ENCODE data around the gene RAB11FIP3. TPM values are rescaled to one million over a fixed set of nuclear protein-coding genes. Genes with fewer than 3 reads are reported as not detected.

Gene RAB11FIP3
- total RNA-seq, 1 experiment from 2014 or later: 37.1 TPM

GRCh38 chr16:515939-516226 lies 90.4 kb downstream of the RAB11FIP3 start:
- WGBS (ENCODE audit: extremely low coverage, insufficient read length, low lambda C conversion rate): no CpG with 5 or more reads among the region's 11 CpGs
- no peak for DNase-seq

More at GRCh38 chr16:515939-516226, 90.4 kb downstream of the RAB11FIP3 start:
- no peak overlapping the region for H2BK5ac ChIP-seq (ENCODE audit: insufficient read length, low read length)
- H3K27ac ChIP-seq (ENCODE audit: insufficient read length, low read depth, low read length): no peak overlapping the region
- no peaks in the 10 kb centered on the region for H4K20me1 ChIP-seq (ENCODE audit: control insufficient read depth, insufficient read depth, insufficient read length)
- H4K5ac ChIP-seq (ENCODE audit: insufficient read length, low read depth, low read length): no peak overlapping the region
- H3K56ac ChIP-seq (ENCODE audit: insufficient read length, low read depth, low read length): no peak overlapping the region
- no peak overlapping the region for H2AFZ ChIP-seq (ENCODE audit: low read length)
- no peak overlapping the region for H4K91ac ChIP-seq (ENCODE audit: insufficient read length, low read depth, low read length)
- no peak overlapping the region for H3K23ac ChIP-seq (ENCODE audit: insufficient read length, low read depth, low read length)
- Mint-ChIP-seq H3K36me3 (ENCODE audit: insufficient read depth in 1 of 3, low read depth in 3 of 3) (peaks cover 5 to 24% (median 22%) of the 10 kb centered on the region in 3 experiments; a peak in 6 of 7 replicates), H3K27ac (no peak overlapping the region), H3K4me3 (no peak overlapping the region), H3K9me3 (no peaks in the 10 kb centered on the region), H3K27me3 (ENCODE audit: low read depth) (no peaks in the 10 kb centered on the region), H3K4me1 (no peaks in the 10 kb centered on the region)
- H2BK20ac ChIP-seq (ENCODE audit: low read depth, low read length, poor library complexity, severe bottlenecking): no peak overlapping the region
- no peaks in the 10 kb centered on the region for H3K23me2 ChIP-seq (ENCODE audit: insufficient read length, low read depth, low read length, poor library complexity, severe bottlenecking)
- H2AK5ac ChIP-seq (ENCODE audit: insufficient read length, low read length): no peak overlapping the region
- H3K4me2 ChIP-seq (ENCODE audit: insufficient read depth, insufficient read length, low read length): no peak overlapping the region
- H3K14ac ChIP-seq (ENCODE audit: insufficient read depth, low read length): no peak overlapping the region
- H3K18ac ChIP-seq (ENCODE audit: insufficient read length, low read depth, low read length): no peak overlapping the region
- no peaks in the 10 kb centered on the region for H3K79me1 ChIP-seq (ENCODE audit: insufficient read depth, low read depth, low read length, poor library complexity, severe bottlenecking)
- H3K4ac ChIP-seq (ENCODE audit: low read depth, low read length): no peak overlapping the region
- TF ChIP-seq CTCF (conservative IDR thresholded peaks at IDR 0.05): no peak
- H3K9me3 ChIP-seq (ENCODE audit: control insufficient read depth, low read depth, low read length): no peaks in the 10 kb centered on the region
- H3T11ph ChIP-seq (ENCODE audit: low read length): no peak overlapping the region
- no peaks in the 10 kb centered on the region for H3K4me1 ChIP-seq (ENCODE audit: insufficient read depth, low read length)
- no peak overlapping the region for H2BK15ac ChIP-seq (ENCODE audit: low read depth, low read length)
- no peak overlapping the region for H2BK12ac ChIP-seq (ENCODE audit: insufficient read length, low read depth, low read length)
- no peaks in the 10 kb centered on the region for H3K27me3 ChIP-seq (ENCODE audit: insufficient read depth, low read length)
- no peak overlapping the region for H3K9ac ChIP-seq (ENCODE audit: extremely low read depth, insufficient read length, low read length)
- no peak overlapping the region for H2BK120ac ChIP-seq (ENCODE audit: low read depth, low read length, poor library complexity, severe bottlenecking)
- no peaks in the 10 kb centered on the region for H3K79me2 ChIP-seq (ENCODE audit: insufficient read depth, low read length)
- no peak overlapping the region for H4K8ac ChIP-seq (replicated peaks; ENCODE audit: insufficient read length, low read depth, low read length)
